Islet of Langerhans (tissue), 1 donor: ENCODE data around the gene IGSF6.
"Not testable (repeated sequence)": the region's sequence is repeated elsewhere in the genome, so short reads cannot be mapped to it uniquely, and the experiment has no call there.

Experiments used
- FAIRE-seq: peaks from one replicate; lab custom pipeline; 2011; peaks lifted over from hg19 to GRCh38; lab: Jason Lieb, UNC

The IGSF6 gene

DNA sequence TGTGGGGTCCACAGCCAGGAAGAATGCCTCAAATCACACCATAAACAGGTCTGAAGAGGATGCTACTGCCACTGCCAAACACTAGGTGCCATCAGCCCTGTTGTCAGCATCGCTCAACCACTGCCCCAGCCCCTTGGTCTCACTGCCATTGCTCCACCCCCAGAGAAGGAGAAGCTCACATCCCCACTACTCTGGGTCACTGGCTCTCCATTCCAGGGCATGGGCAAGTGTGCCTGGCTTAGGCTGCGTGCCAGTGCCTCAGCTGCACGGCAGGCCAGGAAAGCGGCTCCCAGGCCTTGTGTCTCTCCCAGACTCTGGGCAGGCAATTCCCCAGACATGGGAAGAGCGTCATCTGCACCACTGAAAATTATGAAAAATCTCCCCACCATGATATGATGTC is 1.2 kb upstream of the IGSF6 start:
- FAIRE-seq: no peak

DNA sequence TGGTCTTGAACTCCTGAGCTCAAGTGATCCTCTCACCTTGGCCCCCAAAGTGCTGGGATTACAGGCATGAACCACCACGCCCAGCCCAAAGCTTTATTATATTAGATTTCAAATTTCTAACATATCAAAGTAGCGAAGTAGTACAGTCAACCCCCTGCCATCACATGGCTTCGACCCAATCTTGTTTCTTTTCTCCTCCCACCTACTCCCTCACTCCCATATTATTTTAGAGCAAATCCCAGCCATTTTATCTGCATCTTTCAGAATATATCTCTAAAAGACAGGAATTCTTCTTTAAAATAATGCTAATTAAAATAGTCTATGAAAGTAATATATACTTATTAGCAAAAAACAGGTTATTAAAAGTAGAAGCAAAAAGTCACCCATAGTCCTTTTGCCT is 893 bp downstream of the IGSF6 start:
- FAIRE-seq: no peak

DNA sequence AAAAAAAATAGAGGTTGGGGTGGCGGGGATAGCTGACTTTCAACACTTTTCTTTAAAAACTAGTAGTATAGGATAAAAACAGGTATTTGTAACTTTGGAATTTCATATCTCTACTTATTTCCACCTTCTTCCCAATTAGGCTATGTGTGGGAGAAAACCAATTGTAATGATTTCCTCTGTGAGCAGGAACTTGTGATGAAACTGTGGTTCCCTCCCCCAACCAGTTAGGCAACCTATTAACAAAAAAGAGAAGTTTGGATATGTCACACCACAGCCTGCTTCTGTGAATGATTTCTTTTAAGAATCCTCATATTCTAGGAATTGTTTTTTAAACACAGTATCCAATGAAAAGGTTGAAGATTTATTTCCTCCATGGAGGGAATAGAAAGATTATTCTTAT is 1.9 kb downstream of the IGSF6 start:
- FAIRE-seq: no peak

DNA sequence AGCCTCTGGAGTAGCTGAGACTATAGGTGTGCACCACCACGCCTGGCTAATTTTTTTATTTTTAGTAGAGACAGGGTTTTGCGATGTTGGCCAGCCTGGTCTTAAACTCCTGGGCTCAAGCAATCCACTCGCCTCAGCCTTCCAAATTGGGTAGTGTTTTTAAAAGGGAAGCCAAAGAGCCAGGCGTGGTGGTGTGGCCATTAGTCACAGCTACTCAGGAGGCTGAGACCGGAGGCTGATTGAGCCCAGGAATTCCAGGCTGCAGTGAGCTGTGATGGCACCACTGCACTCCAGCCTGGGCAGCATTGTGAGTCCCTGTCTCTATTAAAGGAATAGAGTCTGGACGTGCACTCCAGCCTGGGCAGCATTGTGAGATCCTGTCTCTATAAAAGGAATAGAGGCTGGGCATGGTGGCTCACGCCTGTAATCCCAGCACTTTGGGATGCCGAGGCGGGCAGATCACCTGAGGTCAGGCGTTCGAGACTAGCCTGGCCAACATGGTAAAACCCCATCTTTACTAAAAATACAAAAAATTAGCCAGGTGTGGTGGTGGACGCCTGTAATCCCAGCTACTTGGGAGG is 2.5 kb downstream of the IGSF6 start:
- FAIRE-seq: not testable (repeated sequence)

DNA sequence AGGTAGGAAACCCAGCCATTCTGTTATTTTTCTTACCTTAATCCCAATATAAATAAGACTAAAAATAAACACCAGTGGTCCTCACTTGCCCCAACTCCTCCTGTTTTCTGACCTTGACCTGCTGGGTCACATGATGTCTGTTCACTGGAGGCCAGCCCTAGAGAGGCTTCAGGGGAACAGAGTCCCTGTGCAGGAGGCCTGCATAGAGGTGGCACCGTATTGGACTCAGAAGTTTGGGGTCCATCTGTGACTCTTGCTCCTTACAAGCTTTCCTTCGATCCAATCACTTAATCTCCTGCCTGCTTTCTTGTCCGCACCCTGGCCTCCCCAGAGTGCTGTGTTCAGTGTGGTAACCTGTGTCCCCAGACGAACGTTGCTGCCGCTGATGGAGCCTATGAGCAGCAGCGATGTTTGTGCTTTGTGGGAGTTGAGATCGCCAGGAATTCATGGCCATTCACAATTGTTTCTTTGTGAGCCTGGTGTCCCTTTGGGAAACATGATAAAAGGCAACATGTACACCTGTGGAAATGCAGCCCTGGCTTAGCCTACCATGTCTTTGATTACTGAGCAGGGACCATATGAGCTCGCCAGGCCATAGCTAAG is 4.7 kb downstream of the IGSF6 start:
- FAIRE-seq: no peak

DNA sequence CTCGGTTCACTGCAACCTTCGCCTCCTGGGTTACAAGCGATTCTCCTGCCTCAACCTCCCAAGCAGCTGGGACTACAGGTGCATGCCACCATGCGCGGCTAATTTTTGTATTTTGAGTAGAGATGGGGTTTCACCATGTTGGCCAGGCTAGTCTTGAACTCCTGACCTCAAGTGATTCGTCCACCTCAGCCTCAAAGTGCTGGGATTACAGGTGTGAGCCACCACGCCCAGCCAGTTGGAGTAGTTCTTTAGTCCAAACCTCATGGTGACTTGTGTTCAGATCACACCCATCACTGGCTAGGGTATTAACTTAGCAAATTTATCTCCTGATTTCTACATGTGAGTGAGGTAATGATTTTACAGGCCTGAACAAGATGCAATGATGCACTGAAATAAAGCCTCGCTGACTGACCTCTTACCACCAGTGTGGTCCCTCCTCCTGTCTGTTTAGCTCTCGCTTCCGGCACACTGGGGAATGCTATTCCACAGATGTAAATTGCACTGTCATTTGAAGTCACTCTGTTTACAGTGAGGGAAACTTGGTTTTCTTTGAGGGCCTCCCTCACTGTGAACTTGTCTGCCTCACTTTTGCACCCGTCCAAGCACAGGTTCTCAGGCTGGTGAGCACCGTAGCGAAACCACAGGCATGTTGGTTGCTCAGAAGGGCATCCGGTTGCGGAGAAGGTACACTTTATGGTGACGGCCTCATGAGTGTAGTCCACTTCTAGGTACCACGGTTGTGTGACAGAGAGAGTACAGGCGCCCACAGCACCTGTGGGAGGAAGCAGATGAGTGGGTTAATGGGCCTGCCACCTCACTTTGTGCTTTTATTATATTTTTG is 5.5 kb downstream of the IGSF6 start:
- FAIRE-seq: no peak

DNA sequence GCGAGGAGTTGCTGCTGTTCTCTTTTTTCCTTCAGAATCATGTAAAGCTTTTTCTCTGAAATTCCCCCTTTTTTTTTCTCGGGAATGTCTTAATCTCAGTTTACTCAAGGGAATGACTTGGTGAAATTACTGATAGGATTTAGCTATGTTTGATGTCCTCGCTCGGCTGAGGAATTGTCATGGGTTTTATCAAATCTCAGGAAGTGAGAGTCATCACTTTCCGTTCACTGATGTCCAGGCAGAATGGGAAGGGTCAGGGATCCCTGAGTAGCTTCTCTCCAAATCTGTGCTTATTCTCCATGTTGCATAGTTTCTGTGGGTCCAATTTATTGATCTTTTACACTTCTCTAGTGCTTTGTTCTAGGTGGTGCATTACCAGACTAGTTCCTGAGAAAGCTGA is 6.3 kb downstream of the IGSF6 start:
- FAIRE-seq: no peak

DNA sequence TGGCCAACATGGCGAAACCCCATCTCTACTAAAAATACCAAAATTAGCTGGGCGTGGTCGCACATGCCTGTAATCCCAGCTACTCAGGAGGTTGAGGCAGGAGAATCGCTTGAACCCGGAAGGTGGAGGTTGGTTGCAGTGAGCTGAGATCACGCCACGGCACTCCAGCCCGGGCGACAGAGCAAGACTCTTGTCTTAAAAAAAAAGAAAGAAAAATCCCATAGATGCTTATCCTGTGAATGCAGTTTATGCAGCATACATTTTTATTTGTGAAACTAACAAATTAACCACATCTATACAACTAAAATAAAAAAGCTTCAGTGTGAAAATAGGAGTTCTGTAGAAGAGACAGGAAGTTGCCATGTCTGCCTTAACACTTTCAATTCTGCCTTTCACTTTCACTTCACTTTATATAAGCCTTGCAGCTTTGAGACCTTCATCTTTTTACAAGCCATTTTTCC is 7.1 kb downstream of the IGSF6 start:
- no peak for FAIRE-seq

DNA sequence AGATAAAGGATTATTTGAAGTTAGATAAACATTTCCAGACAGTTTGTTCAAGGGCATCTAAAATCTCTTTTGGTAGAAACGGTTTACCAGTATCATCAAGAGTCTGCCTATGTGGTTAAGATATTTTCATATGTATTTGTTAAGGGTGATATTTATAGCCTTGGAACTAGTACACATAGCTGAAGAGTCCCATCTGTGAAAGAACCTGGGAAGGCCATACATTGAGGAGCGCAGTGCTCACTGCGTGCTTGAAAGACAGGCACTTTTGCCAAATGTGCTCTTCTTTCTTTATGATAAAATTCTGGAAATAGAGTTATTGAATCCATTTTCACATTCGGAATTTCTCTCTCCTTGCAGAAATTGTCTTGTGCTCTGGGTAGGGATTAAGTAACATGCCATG is 7.7 kb downstream of the IGSF6 start:
- no peak for FAIRE-seq

DNA sequence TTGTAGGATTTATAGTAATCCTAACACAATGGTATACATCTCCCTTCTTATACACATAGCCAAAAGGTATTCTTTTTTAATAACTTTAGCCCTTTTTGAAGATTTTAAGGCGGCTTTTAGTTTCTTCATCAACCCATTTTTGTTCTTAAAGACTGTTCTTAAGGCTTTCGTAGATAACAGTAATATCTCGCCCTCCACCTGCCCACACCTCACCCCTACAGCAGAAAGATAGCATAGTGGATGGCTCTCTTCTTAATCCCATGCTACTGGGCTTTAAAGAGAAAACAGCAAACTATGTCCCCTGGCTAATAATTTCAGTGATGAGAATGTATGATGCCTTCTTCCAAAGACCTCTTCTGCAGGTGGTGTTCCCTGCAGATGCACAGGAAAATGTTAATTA is 8.6 kb downstream of the IGSF6 start:
- no peak for FAIRE-seq

DNA sequence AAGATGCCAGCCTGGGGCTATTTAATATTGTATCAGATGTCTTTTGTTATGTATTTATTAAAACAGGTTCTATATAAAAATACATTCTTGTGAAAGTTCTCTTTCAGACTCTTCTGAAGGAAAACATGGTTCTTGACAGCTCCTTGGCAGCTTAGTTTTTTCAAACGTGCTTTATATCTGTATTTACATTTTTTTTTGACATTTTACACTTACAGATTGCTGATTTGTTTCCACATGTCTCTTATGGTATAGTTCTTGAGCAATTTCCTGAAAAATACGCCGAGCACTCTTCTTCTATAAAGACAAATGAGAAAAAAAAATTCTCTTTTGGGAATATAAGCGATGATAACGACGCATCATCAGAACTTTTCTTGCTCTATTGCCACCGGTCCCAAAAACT is 9.5 kb downstream of the IGSF6 start:
- no peak for FAIRE-seq

DNA sequence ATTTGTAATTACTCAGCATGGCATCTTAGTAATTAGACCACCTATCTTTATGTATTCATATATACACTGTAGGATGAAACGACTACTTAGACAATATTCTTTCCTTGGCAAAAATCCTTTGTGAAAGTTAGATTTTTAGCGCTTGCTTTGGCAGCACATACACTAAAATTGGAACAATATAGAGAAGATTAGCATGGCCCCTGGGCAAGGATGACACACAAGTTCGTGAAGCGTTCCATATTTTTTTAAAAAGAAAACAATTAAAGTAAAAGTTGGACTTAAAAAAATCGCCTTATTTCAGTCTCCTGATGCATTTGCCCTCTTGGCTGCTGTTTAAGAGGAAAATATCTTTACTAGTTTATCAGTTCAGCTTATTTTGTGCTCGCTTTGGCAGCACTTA is 10.5 kb downstream of the IGSF6 start:
- FAIRE-seq: no peak

DNA sequence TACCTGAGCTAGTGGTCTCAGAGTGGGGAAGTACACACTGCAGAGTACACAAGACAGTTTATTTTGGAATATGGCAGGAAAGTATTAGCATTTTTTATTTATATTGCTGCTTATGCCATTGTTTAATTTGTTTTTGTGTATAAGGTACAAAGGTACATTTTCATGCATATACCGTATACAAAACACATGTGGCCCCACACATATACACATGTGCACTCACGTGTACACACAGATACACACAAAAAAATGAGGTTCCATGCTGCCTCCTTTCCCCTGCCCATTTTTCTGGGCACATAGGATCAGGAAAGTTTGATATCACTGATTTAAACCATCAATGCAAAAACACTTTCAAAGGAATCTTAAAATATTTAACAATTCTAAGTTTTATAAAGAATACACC is 12.9 kb downstream of the IGSF6 start:
- FAIRE-seq: no peak

DNA sequence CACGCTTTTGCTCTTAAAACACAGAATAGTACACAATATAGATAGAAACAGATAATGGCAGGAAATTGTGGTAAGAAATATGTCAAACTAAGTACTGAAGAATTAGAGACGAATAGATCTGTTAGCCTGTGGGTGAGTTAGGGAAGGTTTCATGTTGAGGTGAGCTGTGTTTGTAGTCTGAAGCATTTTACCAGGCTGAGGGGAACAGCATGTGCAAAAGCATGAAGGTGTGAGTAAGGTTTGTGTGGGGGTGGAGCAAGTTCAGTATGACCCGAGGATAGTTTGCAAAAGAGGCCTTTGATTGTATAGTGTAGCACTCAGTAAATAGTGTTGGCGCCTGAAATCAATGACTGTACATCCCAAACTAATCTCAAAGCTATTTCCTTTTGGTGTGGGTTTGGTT is 13.8 kb downstream of the IGSF6 start:
- no peak for FAIRE-seq

DNA sequence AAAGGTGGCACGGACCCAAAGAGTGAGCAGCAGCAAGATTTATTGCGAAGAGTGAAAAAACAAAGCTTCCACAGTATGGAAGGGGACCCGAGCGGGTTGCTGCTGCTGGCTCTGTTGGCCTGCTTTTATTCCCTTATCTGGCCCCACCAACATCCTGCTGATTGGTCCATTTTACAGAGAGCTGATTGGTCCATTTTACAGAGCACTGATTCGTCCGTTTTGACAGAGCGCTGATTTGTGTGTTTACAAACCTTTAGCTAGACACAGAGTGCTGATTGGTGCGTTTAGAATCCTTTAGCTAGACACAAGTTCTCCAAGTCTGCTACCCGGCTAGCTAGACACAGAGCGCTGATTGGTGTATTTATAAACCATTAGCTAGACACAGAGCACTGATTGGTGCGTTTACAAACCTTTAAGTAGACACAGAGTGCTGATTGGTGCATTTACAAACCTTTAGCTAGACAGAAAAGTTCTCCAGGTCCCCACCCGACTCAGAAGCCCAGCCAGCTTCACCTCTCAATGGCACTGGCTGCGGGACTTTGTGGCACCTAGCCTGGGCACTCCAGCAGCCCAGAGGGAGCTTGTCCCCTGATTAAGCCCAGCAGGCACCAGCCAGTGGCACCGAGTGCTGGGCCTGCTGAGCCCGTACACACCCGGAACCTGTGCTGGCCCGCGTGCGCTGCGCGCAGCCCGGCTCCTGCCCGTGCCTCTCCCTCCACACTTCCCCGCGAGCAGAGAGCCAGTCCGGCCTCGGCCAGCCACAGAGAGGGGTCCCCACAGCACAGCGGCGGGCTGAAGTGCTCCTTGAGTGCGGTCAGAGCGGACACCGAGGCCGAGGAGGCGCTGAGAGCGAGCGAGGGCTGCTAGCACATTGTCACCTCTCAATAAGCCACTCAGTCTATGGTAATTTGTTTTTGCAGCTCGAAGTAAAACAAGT is 15.1 kb downstream of the IGSF6 start:
- no peak for FAIRE-seq

DNA sequence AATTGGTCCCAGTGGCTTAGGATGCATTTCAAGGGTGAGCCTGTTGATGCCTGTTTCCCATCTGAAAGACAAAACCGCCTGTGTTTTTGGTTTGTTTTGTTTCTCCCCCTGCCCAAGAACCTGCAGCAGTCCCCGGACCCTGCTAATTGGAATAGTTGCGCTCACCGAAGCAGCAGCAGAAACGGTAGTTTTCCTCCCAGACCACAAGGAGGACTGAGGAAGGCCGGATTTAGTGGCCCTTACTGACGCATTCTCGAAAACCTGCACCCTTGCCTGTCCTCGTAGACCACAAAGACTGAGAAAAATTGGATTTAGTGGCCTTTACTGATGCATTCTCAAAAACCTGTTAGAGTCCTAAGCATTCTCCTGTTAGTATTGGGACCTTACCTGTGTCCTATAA is 16.7 kb downstream of the IGSF6 start:
- not testable (repeated sequence) for FAIRE-seq

DNA sequence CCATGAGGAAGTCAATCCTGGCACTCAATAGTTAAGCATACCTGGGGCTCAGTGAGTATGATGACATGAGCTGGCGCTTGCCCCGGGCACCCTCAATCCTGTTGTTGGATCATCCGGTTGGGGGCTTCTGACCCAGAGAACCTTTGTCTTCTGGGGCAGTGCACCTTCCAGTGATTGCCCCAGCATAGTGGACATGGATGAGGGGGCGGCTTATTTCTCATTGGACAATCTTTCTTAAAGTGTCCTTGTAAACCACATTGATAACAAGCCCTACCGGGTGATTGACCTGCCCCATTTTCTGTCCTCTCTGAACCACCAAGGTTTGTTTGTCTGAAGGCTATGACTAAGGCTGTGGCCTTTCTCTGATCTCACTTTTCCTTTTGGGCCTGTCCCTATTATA is 18.2 kb downstream of the IGSF6 start:
- FAIRE-seq: no peak

DNA sequence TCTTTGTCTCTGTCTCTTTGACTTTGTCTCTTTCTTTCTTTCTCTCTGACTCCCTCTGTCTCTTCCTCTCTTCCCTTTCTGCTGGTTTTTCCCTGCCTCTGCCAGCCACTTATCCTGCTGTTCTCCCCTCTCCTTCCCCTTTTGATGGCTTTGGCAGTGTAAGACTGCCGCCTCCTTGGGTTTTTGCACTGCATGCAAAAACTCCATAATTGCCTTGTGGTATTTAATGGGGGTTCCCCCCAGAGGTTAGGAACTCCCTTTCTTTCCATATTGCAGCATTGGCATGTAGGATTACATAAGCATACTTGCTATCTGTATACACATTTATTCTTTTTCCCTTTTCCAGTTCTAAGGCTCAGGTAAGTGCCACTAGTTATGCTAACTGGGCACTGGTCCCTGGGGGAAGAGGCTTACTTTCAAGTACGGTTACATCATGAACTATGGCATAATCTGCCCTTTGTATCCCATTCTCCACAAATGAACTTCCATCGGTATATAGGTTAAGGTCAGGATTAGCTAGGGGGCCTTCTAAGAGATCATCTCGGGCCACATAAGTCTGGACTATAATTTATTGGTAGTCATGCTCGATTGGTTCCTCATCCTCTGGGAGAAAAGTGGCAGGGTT is 20.3 kb downstream of the IGSF6 start:
- FAIRE-seq: not testable (repeated sequence)

DNA sequence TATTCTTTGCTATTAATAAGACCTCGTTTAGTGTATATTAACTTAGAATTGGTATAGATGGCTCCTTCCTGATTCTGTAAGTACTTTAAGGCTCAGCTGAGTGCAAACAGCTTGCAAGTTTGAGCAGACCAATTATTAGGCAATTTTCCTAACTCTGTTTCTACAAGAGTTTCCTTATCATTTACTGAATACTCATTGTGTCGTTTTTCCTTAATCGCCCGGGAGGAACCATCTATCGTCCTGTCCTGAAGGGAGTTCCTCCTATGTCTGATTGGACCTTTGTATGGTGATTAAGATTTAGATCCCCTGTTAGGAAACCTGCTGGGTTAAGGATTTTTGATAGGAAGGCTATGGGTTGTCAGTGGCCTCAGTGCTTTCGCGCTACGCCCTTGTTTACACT is 21.0 kb downstream of the IGSF6 start:
- not testable (repeated sequence) for FAIRE-seq

DNA sequence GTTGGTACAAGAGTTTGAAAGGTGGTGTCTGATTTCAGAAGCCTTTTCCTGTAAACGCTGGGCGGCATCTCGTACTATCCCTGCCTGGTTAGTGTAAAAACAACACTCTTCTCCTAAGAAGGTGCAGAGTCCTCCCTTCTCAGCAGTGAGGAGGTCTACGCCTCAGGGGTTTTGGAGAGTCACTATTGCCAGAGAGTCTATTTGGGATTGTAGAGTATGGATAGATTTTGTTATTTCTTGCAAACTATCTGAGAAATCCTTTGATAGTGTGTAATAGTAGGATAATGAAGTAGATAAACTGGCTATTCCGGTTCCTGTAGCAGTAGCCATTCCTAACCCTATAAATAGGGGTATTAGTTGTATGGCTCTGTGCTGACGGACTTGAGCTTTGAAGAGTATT is 21.5 kb downstream of the IGSF6 start:
- FAIRE-seq: not testable (repeated sequence)

DNA sequence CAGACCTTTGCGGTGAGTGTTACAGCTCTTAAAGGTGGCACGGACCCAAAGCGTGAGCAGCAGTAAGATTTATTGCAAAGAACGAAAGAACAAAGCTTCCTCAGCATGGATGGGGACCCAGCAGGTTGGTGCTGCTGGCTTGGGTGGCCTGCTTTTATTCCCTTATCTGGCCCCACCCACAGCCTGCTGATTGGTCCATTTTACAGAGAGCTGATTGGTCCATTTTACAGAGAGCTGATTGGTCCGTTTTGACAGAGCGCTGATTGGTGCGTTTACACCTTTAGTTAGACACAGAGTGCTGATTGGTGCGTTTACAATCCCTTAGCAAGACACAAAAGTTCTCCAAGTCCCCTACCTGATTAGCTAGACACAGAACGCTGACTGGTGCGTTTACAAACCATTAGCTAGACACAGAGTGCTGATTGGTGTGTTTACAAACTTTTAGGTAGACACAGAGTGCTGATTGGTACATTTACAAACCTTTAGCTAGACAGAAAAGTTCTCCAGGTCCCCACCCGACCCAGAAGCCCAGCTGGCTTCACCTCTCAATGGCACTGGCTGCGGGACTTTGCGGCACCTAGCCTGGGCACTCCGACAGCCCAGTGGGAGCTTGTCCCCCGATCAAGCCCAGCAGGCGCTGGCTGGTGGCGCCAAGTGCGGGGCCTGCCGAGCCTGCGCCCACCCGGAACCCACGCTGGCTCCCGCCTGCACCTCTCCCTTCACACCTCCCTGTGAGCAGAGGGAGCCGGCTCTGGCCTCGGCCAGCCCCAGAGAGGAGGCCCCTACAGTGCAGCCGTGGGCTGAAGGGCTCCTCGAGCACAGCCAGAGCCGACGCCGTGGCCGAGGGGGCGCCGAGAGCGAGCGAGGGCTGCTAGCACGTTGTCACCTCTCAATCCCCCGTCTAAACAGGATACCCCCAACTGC is 22.5 kb downstream of the IGSF6 start:
- not testable (repeated sequence) for FAIRE-seq
